ENCODE results near the gene OR1D5. TPM values are rescaled to one million over a fixed set of nuclear protein-coding genes. Genes with fewer than 3 reads are reported as not detected.

OR1D5 gene
- total and polyA plus RNA-seq, 3 experiments from 2014 or later: 0.32 TPM; not detected in 2

GRCh38 chr17:3029213-3029913 is 34.0 kb downstream of the OR1D5 start:
- Mint-ChIP-seq H3K36me3 (peaks cover 4 to 65% (median 16%) of the 10 kb centered on the region in 3 donors), H3K4me1 (no peaks in the 10 kb centered on the region), H3K27me3 (no peaks in the 10 kb centered on the region), H3K27ac (peak overlapping the region in 1 of 8 donors; percentile 50), H3K9me3 (no peaks in the 10 kb centered on the region), H3K4me3 (no peak overlapping the region)
- H3K9me3 ChIP-seq (ENCODE audit: low read length): no peaks in the 10 kb centered on the region
- no peaks in the 10 kb centered on the region for H3K4me1 ChIP-seq (ENCODE audit: insufficient read depth, low read length)
- POLR2A ChIA-PET: no interaction called here
- H3K27ac ChIP-seq (ENCODE audit: low read depth, low read length): no peak overlapping the region
- peaks cover 6% of the 10 kb centered on the region for H3K36me3 ChIP-seq (ENCODE audit: insufficient read depth, low read length)
- CTCF ChIA-PET: no interaction called here
- H3K27me3 ChIP-seq (ENCODE audit: insufficient read depth, low read length, poor library complexity, severe bottlenecking): no peaks in the 10 kb centered on the region
- no peak overlapping the region for H3K4me3 ChIP-seq (ENCODE audit: low read length)
- DNase-seq: no peak

- Mint-ChIP-seq H3K36me3 (peaks cover 14 to 69% (median 21%) of the 10 kb centered on the region in 3 donors), H3K27me3 (no peaks in the 10 kb centered on the region), H3K27ac (peak overlapping the region in 1 of 8 donors; percentile 70), H3K4me1 (no peaks in the 10 kb centered on the region), H3K4me3 (no peak overlapping the region), H3K9me3 (peaks cover 0 to 4% (median 3%) of the 10 kb centered on the region in 5 donors)
- H3K4me1 ChIP-seq (ENCODE audit: insufficient read depth, low read length): no peaks in the 10 kb centered on the region
- H3K9me3 ChIP-seq (ENCODE audit: low read length): no peaks in the 10 kb centered on the region
- H3K27me3 ChIP-seq (ENCODE audit: insufficient read depth, low read length, poor library complexity, severe bottlenecking): no peaks in the 10 kb centered on the region
- no peak overlapping the region for H3K4me3 ChIP-seq (ENCODE audit: low read length)
- no peak overlapping the region for H3K27ac ChIP-seq (ENCODE audit: low read depth, low read length)
- H3K36me3 ChIP-seq (ENCODE audit: insufficient read depth, low read length): peaks cover 6% of the 10 kb centered on the region
- ChIA-PET POLR2A (no interaction called here), CTCF (no interaction called here)
- no peak for DNase-seq
Observed at GRCh38 chr17:3027786-3028532, 35.4 kb downstream of the OR1D5 start.

GRCh38 chr17:3026856-3027751 is 36.3 kb downstream of the OR1D5 start:
- peaks cover 6% of the 10 kb centered on the region for H3K36me3 ChIP-seq (ENCODE audit: insufficient read depth, low read length)
- Mint-ChIP-seq H3K4me1 (no peaks in the 10 kb centered on the region), H3K27me3 (no peaks in the 10 kb centered on the region), H3K4me3 (no peak overlapping the region), H3K27ac (peak overlapping the region in 1 of 8 donors; percentile 12), H3K36me3 (peaks cover 22 to 74% (median 27%) of the 10 kb centered on the region in 3 donors), H3K9me3 (peaks cover 0 to 11% (median 9%) of the 10 kb centered on the region in 5 donors)
- POLR2A ChIA-PET: no interaction called here
- DNase-seq: no peak
- no peak overlapping the region for H3K27ac ChIP-seq (ENCODE audit: low read depth, low read length)
- CTCF ChIA-PET: no interaction called here
- no peaks in the 10 kb centered on the region for H3K4me1 ChIP-seq (ENCODE audit: insufficient read depth, low read length)
- H3K9me3 ChIP-seq (ENCODE audit: low read length): peaks cover 2% of the 10 kb centered on the region
- no peaks in the 10 kb centered on the region for H3K27me3 ChIP-seq (ENCODE audit: insufficient read depth, low read length, poor library complexity, severe bottlenecking)
- H3K4me3 ChIP-seq (ENCODE audit: low read length): no peak overlapping the region

- Histone ChIP-seq H3K36me3 (ENCODE audit: insufficient read depth, low read length) (peaks cover 6% of the 10 kb centered on the region), H3K27ac (ENCODE audit: low read depth, low read length) (no peak overlapping the region), H3K4me3 (ENCODE audit: low read length) (no peak overlapping the region), H3K4me1 (ENCODE audit: insufficient read depth, low read length) (no peaks in the 10 kb centered on the region), H3K9me3 (ENCODE audit: low read length) (peaks cover 6% of the 10 kb centered on the region), H3K27me3 (ENCODE audit: insufficient read depth, low read length, poor library complexity, severe bottlenecking) (no peaks in the 10 kb centered on the region)
- H3K27me3 Mint-ChIP-seq: no peaks in the 10 kb centered on the region
- ChIA-PET POLR2A (no interaction called here), CTCF (no interaction called here)
- H3K36me3 Mint-ChIP-seq: peaks cover 31 to 82% (median 34%) of the 10 kb centered on the region in 3 donors
- no peaks in the 10 kb centered on the region for H3K4me1 Mint-ChIP-seq
- peaks cover 0 to 17% (median 14%) of the 10 kb centered on the region in 5 donors for H3K9me3 Mint-ChIP-seq
- no peak overlapping the region for H3K27ac Mint-ChIP-seq
- no peak overlapping the region for H3K4me3 Mint-ChIP-seq
- no peak for DNase-seq
Observed at GRCh38 chr17:3026125-3026855, 37.1 kb downstream of the OR1D5 start.

- DNase-seq: no peak
- CTCF ChIA-PET: no interaction called here
- peaks cover 6% of the 10 kb centered on the region for H3K36me3 ChIP-seq (ENCODE audit: insufficient read depth, low read length)
- peaks cover 6% of the 10 kb centered on the region for H3K9me3 ChIP-seq (ENCODE audit: low read length)
- no peak overlapping the region for H3K27ac ChIP-seq (ENCODE audit: low read depth, low read length)
- H3K27me3 ChIP-seq (ENCODE audit: insufficient read depth, low read length, poor library complexity, severe bottlenecking): no peaks in the 10 kb centered on the region
- Mint-ChIP-seq H3K36me3 (peaks cover 38 to 85% (median 41%) of the 10 kb centered on the region in 3 donors), H3K27me3 (no peaks in the 10 kb centered on the region), H3K4me3 (no peak overlapping the region), H3K9me3 (peaks cover 0 to 19% (median 14%) of the 10 kb centered on the region in 5 donors), H3K4me1 (no peaks in the 10 kb centered on the region), H3K27ac (no peak overlapping the region)
- no peak overlapping the region for H3K4me3 ChIP-seq (ENCODE audit: low read length)
- POLR2A ChIA-PET: no interaction called here
- H3K4me1 ChIP-seq (ENCODE audit: insufficient read depth, low read length): no peaks in the 10 kb centered on the region
Observed at GRCh38 chr17:3025421-3026124, 37.8 kb downstream of the OR1D5 start.

GRCh38 chr17:3024346-3024745 is 39.1 kb downstream of the OR1D5 start:
- POLR2A ChIA-PET: no interaction called here
- Mint-ChIP-seq H3K9me3 (peaks cover 0 to 19% (median 14%) of the 10 kb centered on the region in 5 donors), H3K27ac (peak overlapping the region in 1 of 8 donors; percentile 43), H3K36me3 (peaks cover 43 to 87% (median 45%) of the 10 kb centered on the region in 3 donors), H3K4me1 (no peaks in the 10 kb centered on the region), H3K4me3 (no peak overlapping the region), H3K27me3 (no peaks in the 10 kb centered on the region)
- Histone ChIP-seq H3K4me3 (ENCODE audit: low read length) (no peak overlapping the region), H3K4me1 (ENCODE audit: insufficient read depth, low read length) (no peaks in the 10 kb centered on the region), H3K27me3 (ENCODE audit: insufficient read depth, low read length, poor library complexity, severe bottlenecking) (no peaks in the 10 kb centered on the region), H3K9me3 (ENCODE audit: low read length) (peaks cover 6% of the 10 kb centered on the region), H3K36me3 (ENCODE audit: insufficient read depth, low read length) (peaks cover 9% of the 10 kb centered on the region), H3K27ac (ENCODE audit: low read depth, low read length) (no peak overlapping the region)
- no peak for DNase-seq
- CTCF ChIA-PET: no interaction called here

- POLR2A ChIA-PET: no interaction called here
- H3K9me3 ChIP-seq (ENCODE audit: low read length): peaks cover 6% of the 10 kb centered on the region
Observed at GRCh38 chr17:3022197-3022596, 41.2 kb downstream of the OR1D5 start.

More at GRCh38 chr17:3022197-3022596, 41.2 kb downstream of the OR1D5 start:
- CTCF ChIA-PET: no interaction called here
- no peaks in the 10 kb centered on the region for H3K27me3 ChIP-seq (ENCODE audit: insufficient read depth, low read length, poor library complexity, severe bottlenecking)
- Mint-ChIP-seq H3K36me3 (peaks cover 37 to 80% (median 43%) of the 10 kb centered on the region in 3 donors), H3K27me3 (no peaks in the 10 kb centered on the region), H3K9me3 (peaks cover 0 to 19% (median 14%) of the 10 kb centered on the region in 5 donors), H3K27ac (no peak overlapping the region), H3K4me3 (no peak overlapping the region), H3K4me1 (no peaks in the 10 kb centered on the region)
- H3K36me3 ChIP-seq (ENCODE audit: insufficient read depth, low read length): peaks cover 6% of the 10 kb centered on the region
- no peak overlapping the region for H3K27ac ChIP-seq (ENCODE audit: low read depth, low read length)
- DNase-seq: no peak
- H3K4me1 ChIP-seq (ENCODE audit: insufficient read depth, low read length): no peaks in the 10 kb centered on the region
- H3K4me3 ChIP-seq (ENCODE audit: low read length): no peak overlapping the region

Measured in CD8-positive, alpha-beta memory T cell (primary cell).